ENCODE data around the gene GLS.

GRCh38 chr2:190977505-190977904 lies 96.9 kb downstream of the GLS start:
- TF ChIP-seq CTCF (IDR thresholded peaks at IDR 0.05; ENCODE audit: insufficient read depth, low read length): no peak
- TF ChIP-seq POLR2AphosphoS5 (IDR thresholded peaks at IDR 0.05; ENCODE audit: low read depth): no peak
- TF ChIP-seq GABPA (IDR thresholded peaks at IDR 0.05; ENCODE audit: low read depth): no peak
- no peak for TF ChIP-seq SPI1 (IDR thresholded peaks at IDR 0.05; ENCODE audit: borderline replicate concordance, low read depth)
